Fibroblast of pulmonary artery (primary cell): ENCODE results near the gene GRIFIN.
"Not testable (repeated sequence)": the region's sequence is repeated elsewhere in the genome, so short reads cannot be mapped to it uniquely, and the experiment has no call there.

Experiments used
- DNase-seq: peaks from one replicate; pipeline ENCODE4 v3.0.0-alpha.2; 2010; ENCODE audit warnings: low read depth
- H3K4me3 ChIP-seq: replicated peaks from 2 replicates; pipeline ENCODE4 v1.5.1; 2011; ENCODE audit warnings: low read depth, mild to moderate bottlenecking, control low read depth, low read length, moderate library complexity
- TF ChIP-seq, protein P1 (sequence below): IDR thresholded peaks from 2 replicates; pipeline ENCODE4 v1.5.1; 2011; ENCODE audit warnings: mild to moderate bottlenecking, control low read depth, low read length, inconsistent platforms; ENCODE audit errors: missing control alignments

Gene GRIFIN

DNA sequence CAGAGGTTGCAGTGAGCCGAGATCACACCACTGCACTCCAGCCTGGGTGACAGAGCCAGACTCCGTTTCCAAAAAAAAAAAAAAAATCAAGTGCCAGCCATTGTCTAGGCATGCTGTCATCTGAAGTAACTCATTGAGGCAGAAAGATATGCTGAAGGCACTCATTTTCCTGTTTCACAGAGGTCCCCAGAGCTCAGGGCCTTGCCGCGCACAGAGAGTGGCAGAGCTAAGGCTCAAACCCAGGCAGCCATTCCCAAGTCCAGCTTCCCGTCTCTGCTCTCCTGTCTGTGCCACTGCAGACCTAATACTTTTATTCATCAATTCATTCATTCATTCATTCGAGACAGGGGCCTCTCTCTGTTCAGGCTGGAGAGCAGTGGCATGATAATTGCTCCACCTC is 3.5 kb downstream of the GRIFIN start:
- TF ChIP-seq, protein P1, sequence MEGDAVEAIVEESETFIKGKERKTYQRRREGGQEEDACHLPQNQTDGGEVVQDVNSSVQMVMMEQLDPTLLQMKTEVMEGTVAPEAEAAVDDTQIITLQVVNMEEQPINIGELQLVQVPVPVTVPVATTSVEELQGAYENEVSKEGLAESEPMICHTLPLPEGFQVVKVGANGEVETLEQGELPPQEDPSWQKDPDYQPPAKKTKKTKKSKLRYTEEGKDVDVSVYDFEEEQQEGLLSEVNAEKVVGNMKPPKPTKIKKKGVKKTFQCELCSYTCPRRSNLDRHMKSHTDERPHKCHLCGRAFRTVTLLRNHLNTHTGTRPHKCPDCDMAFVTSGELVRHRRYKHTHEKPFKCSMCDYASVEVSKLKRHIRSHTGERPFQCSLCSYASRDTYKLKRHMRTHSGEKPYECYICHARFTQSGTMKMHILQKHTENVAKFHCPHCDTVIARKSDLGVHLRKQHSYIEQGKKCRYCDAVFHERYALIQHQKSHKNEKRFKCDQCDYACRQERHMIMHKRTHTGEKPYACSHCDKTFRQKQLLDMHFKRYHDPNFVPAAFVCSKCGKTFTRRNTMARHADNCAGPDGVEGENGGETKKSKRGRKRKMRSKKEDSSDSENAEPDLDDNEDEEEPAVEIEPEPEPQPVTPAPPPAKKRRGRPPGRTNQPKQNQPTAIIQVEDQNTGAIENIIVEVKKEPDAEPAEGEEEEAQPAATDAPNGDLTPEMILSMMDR, result no peak
- no peak overlapping the region for H3K4me3 ChIP-seq
- no peak for DNase-seq

DNA sequence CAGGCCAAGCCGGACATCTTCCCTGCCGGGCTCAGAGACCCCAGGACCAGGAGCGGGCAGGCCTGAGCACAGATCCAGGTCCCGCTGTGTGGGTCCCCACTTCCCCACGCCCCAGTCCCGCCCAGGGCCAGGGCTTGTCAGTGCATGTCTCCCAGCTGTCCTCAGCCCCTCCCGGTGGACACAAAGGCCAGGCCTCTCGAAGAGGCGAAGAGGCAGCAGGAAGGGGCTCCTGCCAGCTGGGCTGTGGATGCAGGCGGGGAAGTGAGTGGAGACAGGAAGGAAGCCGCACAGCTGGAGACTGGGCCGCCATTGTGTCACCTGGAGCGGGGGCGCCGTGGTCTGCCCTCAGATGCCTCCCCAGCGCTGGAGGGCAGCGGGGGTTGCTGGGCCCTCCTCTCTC is 4.8 kb downstream of the GRIFIN start:
- no peak overlapping the region for H3K4me3 ChIP-seq
- TF ChIP-seq, protein P1, result no peak
- peak; percentile 56 for DNase-seq

DNA sequence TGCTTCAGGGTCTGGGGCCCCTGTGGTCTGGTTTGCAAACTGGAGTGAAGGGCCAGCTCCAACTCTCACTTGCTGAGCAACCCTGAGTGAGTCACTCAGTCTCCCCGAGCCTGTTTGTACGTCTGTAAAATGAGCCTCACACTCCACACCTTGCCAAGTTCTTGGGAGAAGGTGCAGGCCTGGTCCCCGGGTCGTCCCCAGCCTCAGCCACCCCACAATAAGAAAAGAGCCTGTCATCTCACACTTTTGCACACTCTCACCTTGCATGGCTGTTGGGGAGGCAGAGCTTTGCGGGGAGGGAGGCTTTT is 5.2 kb downstream of the GRIFIN start:
- no peak overlapping the region for H3K4me3 ChIP-seq
- TF ChIP-seq, protein P1, result no peak
- peak; percentile 60 for DNase-seq

DNA sequence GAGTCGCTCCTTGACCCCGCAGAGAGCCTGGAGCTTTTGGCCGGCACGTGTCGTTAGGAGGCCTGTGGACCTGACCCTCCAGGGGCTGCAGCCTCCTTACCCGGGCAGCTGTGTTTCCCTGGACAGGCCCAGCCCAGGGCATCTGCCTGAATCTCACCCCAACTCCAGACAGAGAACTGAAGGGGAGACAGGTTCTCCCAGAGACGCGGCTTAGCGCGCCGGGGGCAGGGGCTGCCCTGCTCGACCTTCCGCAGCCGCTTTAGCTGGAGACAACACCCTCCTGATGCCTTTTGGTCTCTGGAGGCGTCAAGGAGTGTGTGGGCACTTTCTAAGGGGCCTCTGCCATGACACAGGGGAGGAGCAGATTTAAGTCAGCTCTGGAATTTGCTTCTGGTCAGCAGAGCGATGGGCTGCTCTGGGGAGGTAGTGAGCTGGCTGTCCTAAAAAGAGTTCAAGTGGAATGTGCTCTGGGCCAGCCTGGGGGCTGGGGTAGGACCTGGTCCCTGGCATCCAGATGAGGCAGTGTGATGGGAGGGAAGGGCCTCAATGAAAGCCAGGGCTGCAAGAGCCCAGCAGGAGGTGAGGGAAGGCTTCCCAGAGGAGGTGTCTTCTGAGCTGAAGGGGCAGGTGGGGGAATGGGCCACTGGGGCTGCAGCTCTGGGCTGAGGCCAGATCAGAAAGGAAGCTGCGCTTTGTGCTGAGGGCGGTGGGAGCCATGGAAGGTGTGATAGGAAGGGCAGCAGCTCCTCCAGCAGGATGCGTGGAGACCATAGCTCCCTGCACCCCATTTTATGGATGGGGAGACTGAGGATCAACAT is 5.8 kb downstream of the GRIFIN start:
- TF ChIP-seq, protein P1, result no peak
- no peak for DNase-seq
- no peak overlapping the region for H3K4me3 ChIP-seq

DNA sequence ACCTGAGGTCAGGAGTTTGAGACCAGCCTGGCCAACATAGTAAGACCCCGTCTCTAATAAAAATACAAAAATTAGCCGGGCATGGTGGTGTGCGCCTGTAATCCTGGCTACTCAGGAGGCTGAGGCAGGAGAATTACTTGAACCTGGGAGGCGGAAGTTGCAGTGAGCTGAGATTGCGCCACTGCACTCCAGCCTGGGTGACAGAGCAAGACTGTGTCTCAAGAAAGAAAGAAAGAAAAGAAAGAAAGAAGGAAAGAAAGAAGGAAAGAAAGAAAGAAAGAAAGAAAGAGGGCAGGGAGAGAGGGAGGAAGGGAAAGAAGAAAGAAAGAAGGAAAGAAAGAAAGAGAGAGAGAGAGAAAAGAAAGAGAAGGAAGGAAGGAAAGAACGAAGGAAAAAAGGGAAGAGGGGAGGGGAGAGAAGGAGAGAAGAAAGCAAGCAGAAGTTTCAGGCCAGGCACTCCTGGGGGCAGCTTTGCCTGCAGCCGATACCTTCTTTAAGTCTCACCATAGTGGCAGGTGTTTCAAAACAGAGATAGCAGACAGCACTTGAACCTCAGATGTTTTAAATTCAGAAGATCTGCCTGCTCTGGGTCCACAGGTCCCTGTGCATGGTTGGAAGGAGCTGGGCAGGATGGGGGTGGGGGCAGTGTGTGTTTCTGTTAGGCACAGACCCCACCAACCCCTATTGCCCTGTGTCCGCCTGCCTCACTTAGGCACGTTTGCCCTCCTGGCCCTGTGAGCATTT is 6.6 kb downstream of the GRIFIN start:
- H3K4me3 ChIP-seq, DNase-seq: not testable (repeated sequence)

DNA sequence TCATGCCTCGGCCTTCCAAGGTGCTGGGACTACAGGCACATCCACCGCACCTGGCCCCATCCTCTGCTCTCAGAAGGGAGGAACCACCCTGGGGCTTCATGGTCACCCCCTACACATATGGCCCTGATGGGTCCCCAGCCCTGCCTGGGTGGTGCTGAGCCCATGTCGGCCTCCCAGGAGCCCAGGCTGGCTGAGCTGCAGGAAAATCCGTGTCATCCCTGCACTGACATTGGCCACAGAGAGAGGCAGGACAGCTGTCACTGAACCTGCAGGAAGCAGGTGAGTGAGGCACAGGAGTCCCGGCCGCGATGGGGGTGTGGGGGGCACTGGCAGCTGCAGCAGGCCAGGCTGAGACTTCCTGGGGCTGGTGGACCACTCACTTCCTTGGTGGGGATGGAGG is 8.0 kb downstream of the GRIFIN start:
- TF ChIP-seq, protein P1, result no peak
- H3K4me3 ChIP-seq, result no peak overlapping the region
- no peak for DNase-seq

DNA sequence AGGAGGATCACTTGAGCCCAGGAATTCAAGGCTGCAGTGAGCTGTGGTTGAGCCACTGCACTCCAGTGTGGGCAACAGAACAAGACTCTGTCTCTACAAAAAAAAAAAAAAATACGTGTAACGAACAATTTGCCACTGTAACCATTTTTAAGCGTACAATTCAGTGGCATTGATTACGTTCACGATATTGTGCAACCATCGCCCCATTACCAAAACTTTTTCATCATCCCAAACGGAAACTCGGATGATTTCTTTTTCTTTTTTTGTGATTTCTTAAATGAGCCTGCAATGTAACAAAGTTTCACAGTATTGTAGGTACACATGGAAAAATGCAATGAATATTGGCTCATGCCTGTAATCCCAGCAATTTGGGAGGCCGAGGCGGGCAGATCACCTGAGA is 9.5 kb downstream of the GRIFIN start:
- H3K4me3 ChIP-seq, result no peak overlapping the region
- no peak for DNase-seq
- TF ChIP-seq, protein P1, result no peak
